ENCODE results near the gene TYROBP.
"Not testable (repeated sequence)": the region's sequence is repeated elsewhere in the genome, so short reads cannot be mapped to it uniquely, and the experiment has no call there.

Gene TYROBP

DNA sequence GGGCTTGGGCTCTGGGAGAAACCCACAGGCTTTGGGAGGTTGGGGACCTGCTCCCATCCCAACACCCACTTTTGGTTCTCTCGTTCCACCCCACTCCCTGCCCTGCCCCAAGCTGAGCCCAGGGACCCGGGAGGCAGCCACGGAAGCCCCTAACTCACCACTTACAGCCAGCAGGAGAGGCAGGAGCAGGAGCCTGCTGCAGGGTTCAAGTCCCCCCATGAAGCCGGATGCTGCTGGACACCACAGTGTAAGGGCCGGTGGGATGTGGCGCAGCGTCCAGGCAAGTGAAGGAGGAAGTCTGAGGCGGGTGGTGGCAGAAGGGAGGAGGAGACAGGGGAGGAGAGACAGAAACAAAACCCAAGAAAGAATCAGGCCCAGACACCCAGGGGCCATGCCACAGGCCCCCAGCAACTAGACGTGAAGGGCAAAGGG, at the start of gene TYROBP:
Gene TYROBP, minus strand, starts transcription at position 286 of the 432 bp plus-strand sequence. Its CDS starts 67 bp downstream, at position 219.
- DNase-seq = no peak

DNA sequence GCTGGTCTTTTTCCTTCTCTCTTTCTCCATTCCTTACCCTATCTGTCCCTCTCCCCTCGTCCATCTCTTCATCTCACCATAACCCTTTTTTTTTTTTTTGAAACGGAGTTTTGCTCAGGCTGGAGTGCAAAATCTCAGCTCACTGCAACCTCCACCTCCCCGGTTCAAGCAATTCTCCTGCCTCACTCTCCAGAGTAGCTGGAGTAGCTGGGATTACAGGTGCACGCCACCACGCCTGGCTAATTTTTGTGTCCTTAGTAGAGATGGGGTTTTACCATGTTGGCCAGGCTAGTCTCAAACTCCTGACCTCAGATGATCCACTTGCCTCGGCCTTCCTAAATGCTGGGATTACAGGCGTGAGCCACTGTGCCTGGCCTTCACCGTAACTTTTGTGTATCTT, 49.3 kb upstream of the TYROBP start:
- DNase-seq = not testable (repeated sequence)

DNA sequence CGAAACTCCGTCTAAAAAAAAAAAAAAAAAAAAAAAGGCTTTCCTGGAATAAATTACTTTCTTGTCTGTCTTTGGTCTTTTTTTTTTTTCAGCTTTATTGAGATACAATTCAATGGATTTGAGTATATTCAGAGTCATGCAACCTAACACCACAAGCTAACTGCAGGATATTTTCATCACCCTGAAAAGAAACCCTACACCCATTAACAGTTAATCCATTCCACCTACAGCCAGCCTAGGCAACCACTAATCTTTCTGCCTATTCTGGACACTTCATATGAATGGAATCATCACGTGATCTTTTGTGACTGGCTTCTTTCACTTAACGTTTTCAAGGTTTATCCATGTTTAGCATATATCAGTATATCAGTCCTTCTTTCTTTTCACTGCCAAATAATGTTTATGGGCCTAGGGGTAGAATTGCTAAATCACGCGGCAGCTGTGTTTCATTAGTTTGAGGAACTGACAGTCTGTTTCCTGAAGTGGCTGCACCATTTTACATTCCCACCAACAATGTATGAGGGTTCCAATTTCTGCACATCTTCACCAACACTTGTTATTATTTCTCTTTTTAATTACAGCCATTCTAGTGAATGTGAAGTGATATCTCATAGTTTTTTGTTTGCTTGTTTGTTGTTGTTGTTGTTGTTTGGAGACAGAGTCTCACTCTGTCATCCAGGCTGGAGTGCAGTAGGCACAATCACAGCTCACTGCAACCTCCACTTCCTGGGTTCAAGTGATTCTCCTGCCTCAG, 48.0 kb upstream of the TYROBP start:
- no peak for DNase-seq

DNA sequence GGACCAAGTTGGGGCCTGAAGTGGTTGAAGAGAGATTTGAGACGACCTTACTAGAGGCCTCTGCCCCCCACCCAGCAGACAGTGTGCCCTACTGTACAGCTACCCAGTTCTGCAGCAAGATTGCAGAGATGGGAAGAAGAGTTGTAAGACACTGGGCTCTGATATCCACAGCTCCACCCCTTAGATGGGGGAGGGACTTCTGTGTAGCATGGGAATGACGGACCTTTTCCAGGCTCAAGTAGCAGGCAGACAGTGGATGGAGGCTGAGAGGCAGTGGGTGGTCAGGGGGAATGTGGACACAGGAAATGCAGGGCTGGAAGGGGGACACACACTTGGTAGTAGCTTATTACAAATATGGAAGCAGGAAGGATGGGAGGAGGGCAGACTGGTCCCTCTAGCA, 41.0 kb upstream of the TYROBP start:
- no peak for DNase-seq

DNA sequence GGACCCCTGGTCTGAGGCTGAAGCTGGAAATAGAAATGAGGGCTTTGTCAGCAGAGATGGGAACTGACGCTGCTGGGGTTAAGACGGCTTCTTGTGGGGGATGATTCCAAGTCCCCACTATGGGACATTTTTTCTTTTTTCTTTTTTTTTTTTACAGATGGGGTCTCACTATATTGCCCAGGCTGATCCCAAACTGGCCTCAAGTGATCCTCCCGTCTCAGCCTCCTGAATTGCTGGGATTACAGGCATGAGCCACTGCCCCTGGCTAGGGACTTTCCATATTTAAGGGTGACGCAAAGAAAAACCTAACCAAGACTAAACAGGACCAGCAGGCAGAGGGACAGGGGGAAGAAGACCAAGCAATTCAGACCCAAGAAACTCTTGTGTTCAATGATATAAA, 38.1 kb upstream of the TYROBP start:
- no peak for DNase-seq

DNA sequence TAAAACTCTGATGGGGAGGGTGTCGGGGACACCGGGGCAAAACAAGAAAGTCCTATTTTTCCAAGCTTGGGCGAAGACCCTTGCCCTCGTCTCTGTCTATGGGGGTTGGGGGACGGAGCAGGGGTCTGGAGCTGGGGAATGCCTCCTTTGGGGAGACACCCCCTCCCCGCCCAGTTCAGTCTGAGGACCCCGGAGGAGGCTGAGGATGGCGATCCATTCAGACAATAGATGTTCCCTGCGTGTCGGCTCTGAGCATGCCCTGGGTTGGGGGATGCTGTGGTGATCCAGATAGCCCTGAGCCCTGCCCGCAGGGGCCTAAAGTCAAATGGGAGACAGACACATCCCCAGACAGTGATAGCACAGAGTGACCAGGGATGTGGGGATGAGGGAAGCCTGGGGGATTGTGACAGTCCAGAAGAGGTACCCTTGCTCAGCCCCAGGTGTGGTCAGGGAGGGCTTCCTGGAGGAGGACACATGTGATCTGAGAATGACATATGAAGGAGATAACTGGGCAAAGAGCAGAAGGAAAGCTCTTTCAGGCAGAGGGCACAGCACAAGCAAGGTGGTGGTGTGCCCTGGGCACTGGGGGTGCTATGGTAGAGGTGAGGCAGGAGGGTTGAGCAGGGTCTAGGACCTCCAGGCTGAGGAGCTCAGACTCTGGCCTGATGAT, 37.2 kb upstream of the TYROBP start:
- DNase-seq = no peak

DNA sequence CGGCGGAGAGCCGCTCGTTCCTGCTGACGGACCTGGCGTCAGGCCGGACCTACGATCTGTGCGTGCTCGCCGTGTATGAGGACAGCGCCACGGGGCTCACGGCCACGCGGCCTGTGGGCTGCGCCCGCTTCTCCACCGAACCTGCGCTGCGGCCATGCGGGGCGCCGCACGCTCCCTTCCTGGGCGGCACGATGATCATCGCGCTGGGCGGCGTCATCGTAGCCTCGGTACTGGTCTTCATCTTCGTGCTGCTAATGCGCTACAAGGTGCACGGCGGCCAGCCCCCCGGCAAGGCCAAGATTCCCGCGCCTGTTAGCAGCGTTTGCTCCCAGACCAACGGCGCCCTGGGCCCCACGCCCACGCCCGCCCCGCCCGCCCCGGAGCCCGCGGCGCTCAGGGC, 36.5 kb upstream of the TYROBP start:
- DNase-seq = no peak

DNA sequence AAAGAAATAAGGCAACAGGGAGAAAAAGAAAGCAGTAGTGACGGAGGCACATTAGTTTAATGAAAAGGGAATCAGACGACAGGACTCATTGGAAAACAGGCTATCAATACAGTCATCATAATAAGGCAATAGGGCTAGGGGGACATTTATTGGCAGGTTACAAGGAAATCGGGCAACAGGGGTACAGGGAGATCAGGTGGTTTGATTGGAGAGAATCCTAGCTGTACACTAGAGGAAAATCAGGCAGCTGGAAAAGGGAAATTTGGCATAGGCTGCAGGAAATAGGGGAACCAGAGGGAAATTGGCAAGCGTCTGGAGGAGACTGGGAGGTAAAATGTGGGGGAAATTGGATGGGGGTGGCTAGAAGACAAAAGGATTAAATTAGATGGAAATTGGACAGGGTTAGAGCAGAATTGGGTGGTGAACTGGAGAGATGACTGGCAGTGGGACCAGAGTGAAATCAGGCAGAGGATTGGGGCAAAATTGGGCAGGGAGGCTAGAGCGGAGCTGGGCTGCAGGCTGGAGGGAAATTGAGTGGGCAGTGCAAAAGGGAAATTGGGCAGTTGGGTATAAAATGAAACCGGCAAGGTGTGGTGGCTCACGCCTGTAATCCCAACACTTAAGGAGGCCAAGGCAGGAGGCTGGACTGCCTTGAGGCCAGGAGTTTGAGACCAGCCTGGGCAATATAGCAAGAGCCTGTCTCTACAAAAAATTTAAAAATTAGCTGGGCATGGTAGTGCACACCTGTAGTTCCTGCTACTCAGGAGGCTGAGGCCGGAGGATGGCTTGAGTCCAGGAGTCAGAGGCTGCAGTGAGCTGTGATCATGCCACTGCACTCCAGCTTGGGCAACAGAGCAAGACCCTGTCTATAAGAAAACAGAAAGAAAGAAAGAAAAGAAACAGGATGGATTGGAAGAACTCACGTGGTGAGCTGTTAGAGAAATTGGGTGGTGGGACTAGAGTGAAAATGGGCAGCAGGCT, 35.5 kb upstream of the TYROBP start:
- no peak for DNase-seq

DNA sequence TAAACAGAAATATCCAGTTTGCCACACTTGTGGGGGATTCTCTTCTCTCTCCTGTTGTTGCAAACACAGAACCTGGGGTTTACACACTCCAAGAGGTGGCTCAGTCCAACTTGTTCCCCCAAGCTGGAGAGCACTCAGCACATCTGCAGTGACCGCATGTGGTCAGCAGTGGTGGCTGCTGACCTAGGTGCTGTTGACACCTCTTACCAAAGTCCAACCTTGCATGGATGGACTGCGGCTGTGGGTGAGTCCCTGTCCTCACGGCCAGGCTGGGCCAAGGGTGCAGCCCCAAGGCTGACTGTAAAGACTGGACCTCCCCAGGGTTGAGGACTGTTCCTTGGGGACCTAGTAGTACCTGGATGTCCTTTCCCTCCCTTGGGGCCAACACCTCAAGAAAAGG, 34.1 kb upstream of the TYROBP start:
- no peak for DNase-seq

DNA sequence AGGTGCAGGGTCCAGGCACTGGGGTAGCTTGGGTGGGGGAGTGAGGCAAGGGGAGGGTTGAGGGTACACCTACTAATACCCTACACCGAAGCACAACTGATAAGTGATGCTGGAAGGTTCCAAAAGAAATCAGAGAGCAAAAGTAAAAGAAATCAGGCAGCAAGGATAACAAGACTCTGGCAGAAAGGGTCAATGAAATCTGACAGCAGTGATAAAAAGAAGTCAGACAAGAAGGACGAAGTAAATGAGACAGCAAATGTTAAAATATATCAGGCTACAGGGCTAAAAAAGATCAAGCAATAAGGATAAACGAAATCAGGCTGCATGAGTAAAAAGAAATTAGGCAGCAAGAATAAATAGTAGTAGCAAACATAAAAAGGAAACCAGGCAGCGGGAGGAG, 32.7 kb upstream of the TYROBP start:
- DNase-seq = no peak

DNA sequence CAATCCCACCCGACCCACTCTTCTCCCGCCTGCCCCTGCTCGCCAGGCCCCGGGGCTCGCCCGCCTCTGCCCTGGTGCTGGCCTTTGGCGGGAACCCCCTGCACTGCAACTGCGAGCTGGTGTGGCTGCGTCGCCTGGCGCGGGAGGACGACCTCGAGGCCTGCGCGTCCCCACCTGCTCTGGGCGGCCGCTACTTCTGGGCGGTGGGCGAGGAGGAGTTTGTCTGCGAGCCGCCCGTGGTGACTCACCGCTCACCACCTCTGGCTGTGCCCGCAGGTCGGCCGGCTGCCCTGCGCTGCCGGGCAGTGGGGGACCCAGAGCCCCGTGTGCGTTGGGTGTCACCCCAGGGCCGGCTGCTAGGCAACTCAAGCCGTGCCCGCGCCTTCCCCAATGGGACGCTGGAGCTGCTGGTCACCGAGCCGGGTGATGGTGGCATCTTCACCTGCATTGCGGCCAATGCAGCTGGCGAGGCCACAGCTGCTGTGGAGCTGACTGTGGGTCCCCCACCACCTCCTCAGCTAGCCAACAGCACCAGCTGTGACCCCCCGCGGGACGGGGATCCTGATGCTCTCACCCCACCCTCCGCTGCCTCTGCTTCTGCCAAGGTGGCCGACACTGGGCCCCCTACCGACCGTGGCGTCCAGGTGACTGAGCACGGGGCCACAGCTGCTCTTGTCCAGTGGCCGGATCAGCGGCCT, 32.1 kb upstream of the TYROBP start:
- DNase-seq = no peak

DNA sequence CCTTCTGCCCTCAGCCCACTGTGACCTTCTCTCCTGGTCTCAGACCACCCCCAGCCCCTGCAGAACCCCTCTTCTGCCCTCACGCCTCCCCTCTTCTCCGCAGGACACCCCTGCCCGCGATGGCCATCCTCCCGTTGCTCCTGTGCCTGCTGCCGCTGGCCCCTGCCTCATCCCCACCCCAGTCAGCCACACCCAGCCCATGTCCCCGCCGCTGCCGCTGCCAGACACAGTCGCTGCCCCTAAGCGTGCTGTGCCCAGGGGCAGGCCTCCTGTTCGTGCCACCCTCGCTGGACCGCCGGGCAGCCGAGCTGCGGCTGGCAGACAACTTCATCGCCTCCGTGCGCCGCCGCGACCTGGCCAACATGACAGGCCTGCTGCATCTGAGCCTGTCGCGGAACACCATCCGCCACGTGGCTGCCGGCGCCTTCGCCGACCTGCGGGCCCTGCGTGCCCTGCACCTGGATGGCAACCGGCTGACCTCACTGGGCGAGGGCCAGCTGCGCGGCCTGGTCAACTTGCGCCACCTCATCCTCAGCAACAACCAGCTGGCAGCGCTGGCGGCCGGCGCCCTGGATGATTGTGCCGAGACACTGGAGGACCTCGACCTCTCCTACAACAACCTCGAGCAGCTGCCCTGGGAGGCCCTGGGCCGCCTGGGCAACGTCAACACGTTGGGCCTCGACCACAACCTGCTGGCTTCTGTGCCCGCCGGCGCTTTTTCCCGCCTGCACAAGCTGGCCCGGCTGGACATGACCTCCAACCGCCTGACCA, 31.4 kb upstream of the TYROBP start:
- no peak for DNase-seq

DNA sequence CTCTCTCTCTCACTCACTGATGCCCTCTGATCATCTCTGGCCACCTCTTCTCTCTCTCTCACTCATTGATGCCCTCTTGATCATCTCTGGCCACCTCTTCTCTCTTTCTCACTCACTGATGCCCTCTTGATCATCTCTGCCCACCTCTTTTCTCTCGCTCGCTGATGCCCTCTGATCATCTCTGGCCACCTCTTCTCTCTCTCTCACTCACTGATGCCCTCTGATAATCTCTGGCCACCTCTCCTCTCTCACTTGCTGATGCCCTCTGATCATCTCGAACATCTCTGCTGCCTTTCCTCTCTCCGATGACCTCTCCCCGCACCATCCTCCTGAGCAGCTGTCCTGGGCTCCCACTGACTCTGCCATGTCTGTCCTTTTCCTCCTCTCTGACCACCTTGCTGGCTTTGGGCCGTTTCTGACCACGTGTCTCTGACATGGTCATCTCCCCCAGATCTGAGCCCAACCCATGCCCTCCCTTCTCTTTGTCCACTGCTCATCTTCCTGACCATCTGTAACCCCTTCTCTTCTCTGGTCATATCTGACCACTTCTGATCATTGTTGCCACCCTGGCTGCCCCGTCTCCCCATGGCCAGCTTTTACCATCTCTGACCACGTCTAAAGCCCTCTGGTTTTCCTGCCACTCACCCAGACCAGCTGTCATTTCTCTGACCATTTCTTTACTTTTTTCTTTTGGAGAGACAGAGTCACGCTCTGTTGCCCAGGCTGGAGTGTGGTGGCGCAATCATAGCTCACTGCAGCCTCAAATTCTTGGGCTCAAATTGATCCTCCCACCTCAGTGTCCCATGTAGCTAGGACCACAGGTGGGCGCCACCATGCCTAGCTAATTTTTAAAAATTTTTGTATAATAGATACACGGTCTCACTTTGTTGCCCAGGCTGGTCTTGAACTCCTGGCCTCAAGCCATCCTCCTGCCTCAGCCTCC, 30.5 kb upstream of the TYROBP start:
- no peak for DNase-seq

DNA sequence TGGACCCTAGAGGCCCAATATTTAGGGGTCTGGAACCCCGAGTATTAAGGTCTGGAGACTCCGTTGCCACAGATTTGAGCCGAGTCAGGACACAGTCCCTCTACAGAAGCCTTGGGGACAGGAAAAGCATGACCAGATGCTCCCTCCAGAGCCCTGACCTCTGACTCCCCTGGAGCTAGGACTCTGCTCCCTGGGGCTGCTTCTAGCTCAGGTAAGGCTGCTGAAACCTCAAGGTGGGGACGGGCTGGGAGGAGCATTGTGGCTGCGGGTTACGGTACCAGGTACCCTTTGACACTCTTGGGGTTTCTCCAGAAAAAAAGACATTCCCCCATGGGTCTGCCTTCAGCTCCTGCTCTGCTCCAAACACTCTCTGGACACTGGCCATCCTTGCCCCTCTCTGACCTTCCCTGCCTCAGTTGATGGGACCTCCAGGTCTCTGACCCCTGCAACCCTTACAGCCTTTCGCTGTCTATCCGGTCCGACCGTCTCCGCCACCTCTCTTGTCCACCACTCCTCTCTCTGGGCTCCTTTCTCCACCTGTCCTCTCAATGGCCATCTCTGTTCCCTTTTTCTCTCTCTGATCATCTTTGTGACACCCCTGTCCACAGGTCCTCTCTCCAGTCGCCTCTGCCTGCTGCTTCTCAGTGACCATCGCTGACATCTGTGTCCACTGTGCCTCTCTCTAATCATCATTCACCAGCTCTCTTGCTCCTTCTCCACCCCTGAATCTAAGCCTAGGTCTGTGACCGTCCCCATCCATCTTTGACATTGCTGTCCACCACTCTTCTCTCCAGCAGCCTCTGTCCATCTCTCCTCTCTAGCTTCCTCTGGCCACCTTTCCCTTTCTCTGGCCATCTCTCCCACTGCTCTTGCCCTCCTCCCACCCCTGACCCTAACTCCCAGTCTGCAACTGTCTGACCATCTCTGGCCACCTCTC, 29.5 kb upstream of the TYROBP start:
- DNase-seq = no peak

DNA sequence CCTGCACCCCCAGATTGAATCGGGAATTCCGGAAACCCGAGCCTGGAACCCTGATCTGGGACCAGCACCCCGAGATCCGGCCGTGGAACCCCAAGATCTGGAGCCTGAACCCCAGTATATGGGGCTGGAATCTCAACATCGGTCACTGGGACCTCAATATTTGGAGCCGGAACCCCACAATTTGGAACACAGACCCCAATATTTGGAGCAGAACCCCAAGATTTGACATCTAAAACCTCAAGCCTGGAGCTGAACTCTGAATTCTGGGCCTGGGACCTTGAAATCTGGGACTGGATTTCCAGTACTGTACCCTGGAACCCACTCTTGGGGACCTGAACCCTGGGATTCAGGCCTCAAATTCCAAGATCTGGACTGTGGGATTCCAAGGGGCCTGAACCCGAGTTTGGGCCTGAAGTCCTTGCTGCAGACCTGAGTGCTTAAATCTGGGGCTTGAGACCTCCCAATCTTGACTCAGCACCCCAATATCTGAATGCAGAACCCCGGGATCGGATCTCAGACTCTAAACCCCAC, 28.7 kb upstream of the TYROBP start:
- DNase-seq = no peak

DNA sequence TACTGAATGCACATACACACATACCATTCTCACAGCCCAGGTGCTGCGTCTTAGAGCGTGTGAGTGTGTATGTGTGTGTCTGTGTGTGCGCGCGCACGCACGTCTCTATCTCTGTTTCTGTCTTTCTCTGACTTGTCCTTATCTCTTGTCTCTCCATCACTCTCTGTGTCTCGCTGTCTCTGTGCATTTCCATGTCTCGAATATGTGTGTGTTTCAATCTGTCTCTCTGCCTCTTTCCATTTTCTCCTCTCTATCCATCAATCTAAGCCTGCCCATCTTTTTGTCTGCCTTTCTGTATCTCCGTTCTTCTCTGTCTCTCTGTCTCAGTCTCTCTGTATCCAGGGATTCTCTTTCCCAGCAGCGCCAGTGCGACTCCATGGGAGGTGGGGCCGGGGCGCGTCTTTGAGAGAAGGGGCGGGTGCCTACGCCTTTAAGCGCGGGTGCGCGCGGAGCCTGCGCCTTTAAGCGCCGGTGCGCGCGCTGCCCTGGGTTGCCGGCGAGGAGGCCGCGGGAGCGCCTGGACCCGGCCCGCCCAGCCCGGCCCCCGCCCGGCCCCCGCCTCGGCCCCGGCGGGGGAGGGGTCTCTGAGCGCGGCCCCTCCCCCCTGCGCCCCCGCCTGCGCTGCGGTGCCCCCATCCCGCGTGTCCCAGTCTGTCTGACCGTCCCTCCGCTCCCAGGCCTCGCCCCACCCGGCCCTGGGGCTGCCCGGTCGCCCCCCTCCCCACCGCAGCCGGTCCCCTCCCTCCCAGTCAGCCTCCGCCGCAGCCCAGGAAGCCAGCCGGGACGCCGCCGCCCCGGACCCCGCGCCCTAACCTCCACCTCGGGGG, 28.0 kb upstream of the TYROBP start, which contains the start of gene LRFN3:
Gene LRFN3, plus strand, starts transcription at position 464 of the 827 bp plus-strand sequence. CDS start 3,052 bp downstream, outside the sequence.
- no peak for DNase-seq

DNA sequence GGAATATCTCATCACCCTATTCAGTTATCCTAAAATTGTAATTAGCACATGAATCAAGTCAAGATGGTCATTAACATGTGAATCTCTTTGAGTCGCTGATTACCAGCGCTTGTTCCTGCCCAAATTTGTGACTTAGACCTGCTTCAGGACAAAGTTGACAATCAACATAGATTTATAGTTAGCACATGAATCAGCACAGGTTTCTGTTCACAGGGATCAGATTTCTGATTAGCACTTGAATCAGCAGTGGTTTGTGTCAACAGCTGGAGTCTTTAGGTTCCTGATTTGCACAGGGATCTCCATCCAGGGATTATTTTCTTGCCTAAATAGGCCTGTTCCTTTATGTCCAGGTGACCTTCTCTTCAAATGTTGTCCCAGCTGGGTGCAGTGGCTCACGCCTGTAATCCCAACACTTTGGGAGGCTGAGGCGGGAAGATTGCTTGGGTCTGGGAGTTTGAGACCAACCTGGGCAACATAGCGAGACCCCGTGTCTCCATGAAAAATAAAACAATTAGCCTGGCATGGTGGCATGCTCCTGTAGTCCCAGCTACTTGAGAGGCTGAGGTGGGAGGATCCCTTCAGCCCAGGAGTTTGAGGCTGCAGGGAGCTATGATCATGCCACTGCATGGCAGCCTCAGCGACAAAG, 24.3 kb upstream of the TYROBP start:
- DNase-seq = no peak

DNA sequence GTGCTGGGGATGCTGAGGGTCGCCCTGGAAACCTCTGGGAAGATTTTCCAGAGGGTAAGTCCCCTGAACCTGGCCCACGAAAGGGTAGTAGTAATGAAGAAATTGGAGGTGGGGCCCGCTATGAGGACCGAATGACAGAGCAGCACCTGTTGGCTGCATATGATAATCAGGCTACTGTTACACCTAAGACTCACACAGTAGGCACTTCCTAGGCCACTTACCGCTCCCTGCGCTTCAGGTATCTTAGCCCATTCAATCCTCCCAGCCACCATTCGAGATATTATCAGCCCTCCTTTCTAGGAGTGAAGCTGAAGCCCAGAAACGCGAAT, 23.7 kb upstream of the TYROBP start:
- DNase-seq = no peak

All from NCI-H1417 treated with DMSO at 0.1 percent for 48 hours (cell line).